ENCODE data around the gene NHS.
"Not testable (repeated sequence)": the region's sequence is repeated elsewhere in the genome, so short reads cannot be mapped to it uniquely, and the experiment has no call there.

The NHS gene

DNA sequence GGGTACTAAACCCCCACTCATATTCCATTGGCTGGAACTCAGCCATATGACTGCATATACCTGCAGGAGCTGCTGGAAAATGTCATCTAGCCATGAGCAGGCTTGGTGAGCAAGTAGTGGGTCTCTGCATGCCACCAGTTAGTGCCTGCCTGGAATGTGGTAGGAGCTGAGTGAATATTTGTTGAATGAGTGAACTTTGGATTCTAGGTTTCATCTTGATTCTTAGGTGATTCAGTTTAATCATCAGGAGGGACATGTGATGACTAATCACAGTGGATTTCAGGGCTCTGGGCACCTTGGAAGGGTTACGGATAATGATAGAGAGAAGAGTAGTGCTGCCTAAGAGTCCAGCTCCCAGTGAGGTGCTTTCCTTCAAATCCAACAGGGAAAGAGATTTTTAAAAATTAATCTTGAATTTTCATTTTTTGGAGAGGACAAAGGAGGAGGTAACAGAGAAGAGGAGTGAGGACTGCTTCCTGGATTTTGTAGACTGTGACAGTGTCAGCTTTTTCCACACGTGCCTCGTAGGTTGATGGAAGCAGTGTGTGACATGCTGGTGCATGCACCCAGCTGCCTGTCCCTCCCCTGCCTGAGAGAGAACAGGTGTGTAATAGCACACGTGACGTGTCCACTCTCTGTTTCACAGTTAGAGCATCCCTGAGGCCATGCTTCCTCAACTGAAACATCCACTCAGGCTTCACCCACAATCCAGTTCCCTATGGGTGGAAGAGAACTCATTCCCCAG is 30.4 kb downstream of the NHS start:
- DNase-seq (ENCODE audit: low read depth in 2 of 2), result no peak

DNA sequence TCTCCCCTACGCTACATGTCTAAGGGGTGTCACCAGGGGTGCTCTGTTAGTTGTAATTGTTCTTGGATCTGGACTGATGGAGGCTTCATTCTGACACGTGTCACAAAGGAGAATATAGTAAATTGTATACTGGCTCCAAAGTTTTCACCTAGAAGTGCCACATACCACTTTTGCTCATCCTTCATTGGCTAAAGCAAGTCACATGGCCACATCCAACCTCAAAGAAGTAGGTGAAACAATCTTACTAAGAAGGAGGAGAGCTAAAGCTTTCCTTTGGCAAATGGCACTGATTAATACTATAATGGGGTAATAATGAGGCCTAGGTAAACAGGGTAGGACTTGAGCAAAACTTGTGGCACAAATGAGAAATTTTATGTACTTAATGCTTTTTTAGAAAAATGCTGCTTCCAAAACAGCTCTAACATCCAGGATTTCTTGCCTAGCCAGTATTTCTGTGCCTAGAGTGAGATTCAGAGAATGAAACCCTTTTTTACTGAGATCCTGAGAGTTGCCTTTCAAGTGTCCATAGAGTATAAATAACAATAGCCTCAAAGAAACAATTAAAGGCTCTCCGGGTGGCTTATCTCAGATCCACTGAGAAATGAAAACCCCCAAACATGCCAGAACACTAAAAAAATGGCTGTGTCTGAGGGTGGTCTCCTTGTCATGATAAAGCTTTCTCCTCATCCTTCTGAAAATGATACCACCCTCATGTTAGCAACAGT is 34.7 kb downstream of the NHS start:
- DNase-seq (ENCODE audit: low read depth in 2 of 2), result no peak

DNA sequence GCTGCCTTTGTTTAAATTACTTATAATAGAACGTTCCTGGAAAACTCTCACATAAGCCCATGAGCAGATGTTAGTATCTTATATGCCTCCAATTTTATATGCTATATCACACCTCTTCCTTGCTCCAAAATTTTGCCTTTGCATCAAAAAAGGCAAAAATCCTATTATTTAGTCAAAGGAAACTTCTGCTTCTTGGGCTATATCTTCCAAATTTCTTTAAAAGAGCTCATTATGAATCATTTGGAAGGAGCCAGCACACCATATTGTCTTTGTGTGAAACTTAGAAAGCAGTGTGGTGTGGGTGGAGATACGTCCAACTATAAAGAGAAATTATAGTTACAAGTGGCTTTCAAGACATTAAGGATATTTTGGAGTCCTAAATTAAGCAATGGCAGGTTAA is 35.7 kb downstream of the NHS start:
- no peak for DNase-seq (ENCODE audit: low read depth in 2 of 2)

DNA sequence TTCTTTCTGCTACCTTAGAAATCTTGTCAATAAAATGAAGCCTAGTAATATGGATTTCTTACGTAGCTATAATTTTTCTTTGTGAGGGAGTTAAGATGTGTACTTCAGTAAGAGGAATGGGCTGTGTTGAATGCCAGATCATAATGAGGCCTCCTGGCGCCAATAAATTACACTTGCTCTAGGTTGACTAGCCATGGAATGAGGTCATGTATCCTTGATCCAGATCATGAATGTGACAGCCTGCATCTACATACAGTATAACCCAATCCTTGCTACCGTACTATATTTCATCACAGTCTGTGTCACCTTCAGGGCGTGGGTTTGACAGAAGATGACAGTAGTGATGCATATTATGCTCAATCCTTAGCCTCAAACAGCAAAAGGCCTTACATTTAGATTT is 36.2 kb downstream of the NHS start:
- DNase-seq (ENCODE audit: low read depth in 2 of 2), result no peak

DNA sequence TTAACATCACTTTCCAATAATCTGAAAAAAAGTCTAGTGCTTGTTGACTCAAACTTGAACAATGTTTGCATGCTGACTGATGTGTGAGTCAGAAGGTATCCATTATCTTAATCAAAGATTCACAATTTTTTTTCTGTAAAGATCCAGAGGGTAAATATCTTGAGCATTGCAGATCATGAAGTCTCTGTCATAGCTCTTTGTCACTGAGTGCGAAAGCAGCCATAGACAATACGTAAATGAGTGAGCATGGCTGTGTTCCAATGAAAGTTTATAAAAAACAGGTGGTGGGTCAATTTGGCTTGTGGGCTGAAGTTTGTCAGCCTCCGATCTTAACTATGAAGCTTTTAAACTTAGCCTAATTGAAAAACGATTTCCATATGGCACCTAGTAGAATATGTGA is 37.7 kb downstream of the NHS start:
- DNase-seq (ENCODE audit: low read depth in 2 of 2), result no peak

DNA sequence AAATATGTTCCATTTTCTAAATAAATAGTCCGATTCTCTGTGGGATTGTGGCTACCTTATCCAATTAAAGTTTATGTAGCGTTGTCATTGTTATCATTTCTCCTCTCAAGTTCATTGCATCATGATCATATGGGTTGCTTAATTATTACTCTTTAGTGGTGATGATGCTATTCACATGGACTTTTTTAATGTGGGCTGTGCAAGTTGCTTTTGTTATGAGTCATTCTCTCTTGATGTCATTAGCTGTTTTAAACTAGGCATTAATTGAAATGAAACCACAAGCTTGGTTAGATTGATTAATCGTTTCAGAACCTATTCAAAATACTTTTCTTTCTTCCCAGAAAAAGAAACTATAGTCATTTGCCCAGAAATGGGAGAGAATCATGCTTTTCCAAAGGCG is 38.2 kb downstream of the NHS start:
- DNase-seq (ENCODE audit: low read depth in 2 of 2), result no peak

DNA sequence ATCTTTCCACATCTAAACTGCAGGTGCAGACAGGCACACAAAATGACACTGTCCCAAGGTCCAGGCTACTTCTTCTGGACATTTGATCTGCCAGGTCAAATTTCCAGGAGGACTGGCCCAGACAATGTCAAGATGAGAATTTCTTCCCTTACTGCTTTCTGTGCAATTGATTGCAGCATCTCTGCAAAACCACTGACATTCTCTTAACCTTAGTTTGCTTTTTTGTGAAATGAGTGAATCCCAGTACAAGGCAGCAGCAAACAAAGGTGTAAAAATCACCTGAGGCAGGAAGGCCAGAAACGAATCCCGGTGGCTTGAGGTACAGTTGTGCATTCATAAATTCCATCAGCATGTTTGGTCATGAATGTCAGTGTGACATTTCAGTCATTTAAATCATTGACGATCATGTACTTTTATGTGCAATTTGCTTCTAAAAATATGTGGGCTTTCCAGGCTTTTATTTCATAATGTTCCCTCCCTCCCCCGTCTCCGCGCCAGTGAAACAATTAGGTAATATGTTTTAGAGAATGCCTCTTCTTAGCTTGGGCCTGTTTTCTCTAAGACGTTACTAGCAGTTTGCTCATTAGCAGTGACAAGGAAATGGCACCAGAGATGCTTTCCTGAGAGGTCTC is 39.1 kb downstream of the NHS start:
- DNase-seq (ENCODE audit: low read depth in 2 of 2), result no peak

DNA sequence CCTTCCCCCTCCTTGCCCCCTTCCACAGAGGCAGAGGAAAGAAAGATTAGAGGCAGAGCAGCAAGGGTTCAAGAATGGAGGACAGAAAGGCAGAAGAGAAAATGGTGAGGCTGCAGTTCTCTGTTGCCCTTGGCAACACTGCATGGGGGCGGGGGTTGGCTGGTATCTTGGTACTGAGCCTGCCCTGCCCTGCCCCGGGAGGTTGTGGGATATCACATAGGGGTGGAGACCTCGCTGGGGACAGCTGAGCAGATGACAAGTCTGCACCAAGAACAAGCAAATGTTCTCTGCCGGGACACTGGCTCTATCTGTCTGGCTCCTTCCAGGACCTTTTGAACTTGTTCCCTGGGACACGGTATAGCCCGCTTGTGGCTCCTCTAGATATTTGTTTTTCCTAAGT is 39.8 kb downstream of the NHS start:
- DNase-seq (ENCODE audit: low read depth in 2 of 2), result no peak

DNA sequence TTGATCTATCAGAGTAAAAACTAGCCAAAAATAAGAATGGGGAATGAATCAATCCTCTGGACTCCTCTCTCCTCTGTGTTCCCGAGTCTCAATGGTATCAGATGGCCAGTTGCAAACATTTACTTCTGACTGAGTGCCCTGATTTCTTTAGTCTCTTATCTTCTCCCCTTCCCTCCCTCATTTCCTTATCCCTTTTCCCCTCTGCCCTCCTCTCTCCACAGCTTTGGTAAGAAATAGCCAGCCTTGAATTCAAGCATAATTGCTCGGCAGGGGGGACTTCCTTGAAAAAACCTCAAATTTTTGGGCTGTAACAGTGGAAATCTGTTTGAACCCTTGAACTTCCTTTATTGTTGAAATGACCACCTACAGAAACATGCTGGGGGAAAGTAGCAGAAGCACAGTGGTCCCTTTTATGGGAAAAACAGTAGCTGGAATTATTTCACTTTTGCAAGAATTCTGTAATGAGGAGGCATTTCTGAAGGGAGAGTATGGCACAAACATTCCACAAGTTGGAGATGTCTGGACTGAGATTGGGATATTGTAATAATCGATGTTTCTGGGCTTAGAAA is 40.3 kb downstream of the NHS start:
- DNase-seq (ENCODE audit: low read depth in 2 of 2), result no peak

DNA sequence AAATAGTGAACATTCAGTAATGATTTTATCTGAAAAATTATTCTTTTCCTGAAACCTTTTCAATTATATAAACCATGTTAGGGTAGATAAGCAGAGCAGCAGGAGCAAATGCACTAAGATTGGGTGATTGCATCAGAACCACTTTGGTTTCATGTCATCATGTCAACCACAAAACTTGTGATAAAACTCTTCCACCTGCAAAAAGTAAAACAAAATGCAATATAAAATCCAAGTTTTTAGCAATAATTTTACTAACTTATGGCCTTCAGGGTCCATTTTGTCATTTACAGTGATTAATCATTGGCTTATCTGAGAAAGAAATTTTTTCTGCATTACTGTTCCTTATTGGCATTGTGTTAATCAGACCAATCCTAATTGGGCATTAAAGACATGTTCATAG is 42.4 kb downstream of the NHS start:
- no peak for DNase-seq (ENCODE audit: low read depth in 2 of 2)

DNA sequence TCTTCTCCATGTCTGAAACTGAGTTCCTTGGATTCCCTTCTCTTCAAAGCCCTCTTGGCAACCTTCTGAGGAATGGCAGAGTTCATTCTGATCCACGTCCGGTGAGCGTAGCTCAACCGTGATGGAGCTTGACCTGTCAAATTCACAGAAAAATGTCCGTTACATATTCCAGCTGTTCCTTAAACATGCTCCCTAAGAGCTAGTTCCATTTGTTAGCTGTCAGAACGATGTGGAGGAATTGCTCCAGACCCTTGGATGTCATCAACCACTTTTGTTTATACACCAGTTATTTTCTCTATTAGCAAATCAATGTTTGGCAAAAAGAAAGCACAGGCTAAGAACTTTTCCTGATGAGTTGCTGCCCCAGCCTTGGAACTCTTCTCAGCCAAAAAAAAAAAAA is 50.1 kb downstream of the NHS start:
- DNase-seq (ENCODE audit: low read depth in 2 of 2), result no peak

DNA sequence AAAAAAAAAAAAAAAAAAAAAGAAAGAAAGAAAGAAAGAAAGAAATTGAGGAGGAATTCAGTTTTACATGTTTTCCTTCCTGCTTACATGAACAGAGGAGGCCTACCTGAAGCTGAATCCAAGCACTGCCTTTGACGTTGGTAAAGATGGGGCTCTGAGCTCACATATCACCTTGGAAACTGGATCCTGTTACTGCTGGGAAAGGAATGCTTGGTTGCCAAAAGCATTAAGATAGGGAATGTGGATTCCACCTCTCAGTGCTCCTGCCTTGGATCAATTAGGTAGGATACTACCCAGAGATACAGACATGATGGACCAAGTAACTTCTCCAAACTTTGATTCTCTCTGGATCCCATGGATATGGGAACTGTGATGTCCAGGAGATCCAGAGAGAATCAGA is 50.6 kb downstream of the NHS start:
- DNase-seq (ENCODE audit: low read depth in 2 of 2), result no peak

DNA sequence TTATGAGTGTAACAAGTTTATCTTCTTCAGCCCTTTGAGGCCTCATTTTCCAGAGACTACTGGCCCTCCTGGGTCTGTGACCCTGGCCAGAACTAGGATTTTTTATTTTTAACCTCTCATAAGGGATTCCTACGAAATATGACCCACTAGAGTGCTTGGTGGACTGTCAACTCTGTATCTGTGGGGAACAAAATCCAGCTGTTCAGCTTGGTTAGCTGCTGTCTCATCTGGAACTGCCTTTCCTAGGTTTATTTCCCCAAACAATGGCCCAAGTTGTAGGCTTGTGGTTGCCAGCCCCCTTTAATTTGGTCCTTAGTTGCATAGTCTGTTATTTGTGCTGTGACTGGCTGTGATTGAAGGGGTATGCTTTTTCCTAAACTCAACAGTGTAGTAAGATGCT is 56.2 kb downstream of the NHS start:
- no peak for DNase-seq (ENCODE audit: low read depth in 2 of 2)

DNA sequence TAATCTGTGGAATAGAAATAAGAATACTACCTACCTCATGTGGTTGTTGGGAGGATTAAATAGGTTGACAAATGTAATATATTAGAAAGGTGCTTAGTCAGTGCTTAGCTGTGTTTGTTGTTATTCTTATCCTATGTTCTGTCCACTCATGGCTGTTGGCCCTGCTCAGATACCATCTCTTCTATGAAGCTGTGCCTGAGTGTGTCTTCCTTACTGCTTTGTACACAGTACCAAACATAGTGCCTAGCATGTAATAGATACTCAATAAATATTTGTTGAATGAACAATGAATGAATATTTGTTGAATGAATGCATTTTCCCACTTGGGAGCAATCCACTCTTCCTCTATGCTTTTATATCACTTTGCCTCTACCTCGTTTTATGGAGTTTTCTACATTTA is 57.2 kb downstream of the NHS start:
- DNase-seq (ENCODE audit: low read depth in 2 of 2), result no peak

DNA sequence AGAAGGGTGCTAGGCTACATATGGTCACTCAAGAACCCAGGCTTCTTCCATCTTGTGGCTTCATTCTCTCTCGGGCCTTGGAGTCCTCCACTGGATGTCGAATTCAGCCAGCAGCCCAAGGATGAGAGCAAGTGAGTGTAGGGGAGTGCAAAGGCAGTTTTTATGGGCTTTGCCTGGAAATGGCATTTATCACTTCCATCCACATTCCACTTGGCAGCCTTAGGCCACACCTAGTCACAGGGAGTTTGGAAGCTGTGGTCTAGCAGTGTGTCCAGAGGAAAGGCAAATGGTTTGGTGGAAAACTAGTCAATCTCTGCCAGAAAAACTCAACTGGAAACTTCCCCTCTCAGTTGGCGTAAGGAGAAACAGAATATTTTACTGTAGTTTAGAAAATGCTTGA is 59.0 kb downstream of the NHS start:
- no peak for DNase-seq (ENCODE audit: low read depth in 2 of 2)

DNA sequence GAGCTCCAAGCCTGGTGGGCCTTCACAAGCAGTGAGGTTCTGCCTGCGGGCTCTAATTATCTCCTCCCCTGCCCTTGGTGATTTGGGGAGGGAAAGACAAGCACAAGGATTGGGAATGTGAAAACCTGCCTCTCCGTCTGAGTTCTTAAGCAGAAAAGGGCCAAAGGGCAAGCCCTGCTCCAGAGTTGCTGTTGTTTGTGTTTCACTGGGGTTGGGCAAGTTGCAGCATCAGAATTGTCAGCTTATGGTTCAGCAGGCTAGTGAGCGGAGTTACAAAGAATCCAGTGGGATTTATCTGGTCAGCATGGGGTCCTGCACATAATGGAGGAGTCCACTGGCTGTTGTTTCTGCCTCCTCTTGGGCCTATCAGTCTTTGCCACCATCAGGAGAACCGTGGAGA is 60.5 kb downstream of the NHS start:
- no peak for DNase-seq (ENCODE audit: low read depth in 2 of 2)

DNA sequence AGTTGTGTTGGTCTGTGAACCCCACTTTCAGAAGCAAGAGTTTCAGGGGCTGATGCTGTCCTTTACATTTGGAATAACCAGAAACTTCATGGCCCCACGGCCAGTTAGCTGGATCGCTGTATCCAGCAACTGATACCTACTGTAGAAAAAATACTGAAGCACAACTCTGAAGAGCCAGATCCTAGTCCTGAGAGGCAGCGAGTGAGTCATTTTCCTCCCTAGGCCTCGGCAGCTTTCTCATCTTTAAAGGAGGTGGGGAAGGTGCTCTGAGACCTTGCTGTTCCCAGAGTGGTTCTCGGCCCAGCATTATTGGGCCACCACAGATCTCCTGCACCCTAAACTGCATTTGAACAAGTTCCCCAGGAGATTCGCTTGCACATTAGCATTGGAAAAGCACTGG is 63.2 kb downstream of the NHS start:
- no peak for DNase-seq (ENCODE audit: low read depth in 2 of 2)

DNA sequence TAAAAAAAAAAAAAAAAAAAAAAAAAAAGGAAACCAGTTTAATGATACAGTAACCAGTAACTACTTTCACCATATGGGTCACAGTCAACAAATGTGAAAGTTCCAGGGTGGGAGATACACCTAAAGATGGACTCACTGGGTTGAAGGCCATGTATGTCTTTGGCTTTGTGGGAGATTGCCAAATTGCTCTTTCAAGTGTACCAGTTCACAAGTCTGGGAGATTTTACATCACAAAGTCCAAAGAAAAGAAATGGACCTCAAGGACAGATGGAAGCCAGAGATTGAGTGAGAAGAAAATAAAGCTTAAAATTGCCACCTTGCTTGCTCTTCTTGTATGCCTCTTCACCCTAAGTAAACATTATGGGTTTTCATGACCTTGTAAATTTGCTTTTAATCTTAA is 65.3 kb downstream of the NHS start:
- no peak for DNase-seq (ENCODE audit: low read depth in 2 of 2)

DNA sequence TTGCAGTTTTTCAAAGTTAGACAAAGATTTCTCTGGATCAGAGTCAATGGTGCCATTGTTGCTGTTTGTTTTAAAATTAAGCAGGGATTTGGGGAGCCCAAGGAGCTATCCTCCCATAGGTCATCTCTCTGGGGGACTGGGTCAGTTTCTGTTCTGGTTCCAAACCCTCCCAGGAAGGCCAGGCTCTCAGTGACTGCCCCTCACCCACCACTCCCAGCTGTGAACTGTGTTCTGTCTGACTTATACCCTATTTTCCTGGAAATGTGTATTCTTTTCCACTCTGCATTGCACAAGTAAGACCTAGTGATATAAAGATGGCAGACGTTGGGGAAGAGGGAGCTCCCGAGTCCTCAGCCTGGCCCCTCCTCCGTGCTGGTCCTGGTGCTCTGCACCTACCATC is 65.8 kb downstream of the NHS start:
- DNase-seq (ENCODE audit: low read depth in 2 of 2), result no peak

DNA sequence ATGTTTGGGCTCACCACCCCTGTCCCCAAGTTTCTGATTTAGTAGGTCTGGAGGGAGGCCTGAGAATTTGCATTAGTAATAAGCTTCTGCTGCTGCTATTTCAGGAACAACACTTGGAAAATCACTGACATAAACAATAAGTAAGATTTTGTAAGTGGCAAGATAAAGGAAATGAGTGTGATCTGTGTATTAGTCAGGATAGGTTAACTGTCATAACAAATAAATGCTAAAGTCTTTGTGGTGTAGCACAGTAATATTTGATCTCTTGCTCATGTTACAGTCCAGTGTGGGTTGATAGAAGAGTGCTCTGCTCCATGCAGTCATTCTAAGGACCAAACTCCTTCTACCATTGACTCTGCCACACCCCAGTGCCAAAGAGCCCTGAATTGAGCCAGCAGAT is 67.0 kb downstream of the NHS start:
- no peak for DNase-seq (ENCODE audit: low read depth in 2 of 2)

DNA sequence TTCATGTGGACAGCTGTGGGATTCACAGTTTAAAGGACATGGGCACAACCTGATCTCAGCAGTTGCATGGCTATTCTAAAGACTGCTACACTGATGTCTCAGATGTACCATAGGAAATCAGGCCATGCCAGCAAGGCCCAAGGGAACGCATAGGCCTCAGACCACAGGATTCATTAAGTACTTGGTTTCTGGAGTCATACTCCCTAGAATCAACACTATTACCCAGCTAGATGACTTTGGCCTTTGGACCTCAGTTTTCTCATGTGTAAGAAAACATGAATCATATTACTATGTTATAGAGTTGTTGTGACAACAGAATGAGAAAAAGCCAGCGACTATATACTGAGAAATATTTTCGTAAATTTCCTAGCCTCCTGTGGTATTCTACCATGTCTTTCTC is 67.9 kb downstream of the NHS start:
- no peak for DNase-seq (ENCODE audit: low read depth in 2 of 2)

DNA sequence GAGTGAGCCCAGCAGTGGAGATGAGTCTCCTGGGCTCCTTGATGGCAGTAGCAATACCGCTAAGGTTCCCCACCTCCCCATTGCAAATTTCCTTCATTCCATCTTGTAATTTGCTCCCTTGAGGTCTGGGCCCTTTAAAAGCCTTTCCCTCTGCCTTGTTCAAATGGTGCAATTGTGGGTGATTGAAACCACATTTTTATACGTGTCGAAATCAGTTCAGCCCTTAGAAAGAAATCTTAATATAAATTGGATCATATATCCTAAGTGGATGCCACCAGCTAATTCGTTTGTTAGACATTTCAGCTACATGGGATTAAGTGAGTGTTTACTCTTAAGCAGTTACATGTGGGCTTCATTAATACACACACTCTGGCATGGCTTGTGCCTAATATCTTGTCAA is 68.6 kb downstream of the NHS start:
- DNase-seq (ENCODE audit: low read depth in 2 of 2), result no peak

DNA sequence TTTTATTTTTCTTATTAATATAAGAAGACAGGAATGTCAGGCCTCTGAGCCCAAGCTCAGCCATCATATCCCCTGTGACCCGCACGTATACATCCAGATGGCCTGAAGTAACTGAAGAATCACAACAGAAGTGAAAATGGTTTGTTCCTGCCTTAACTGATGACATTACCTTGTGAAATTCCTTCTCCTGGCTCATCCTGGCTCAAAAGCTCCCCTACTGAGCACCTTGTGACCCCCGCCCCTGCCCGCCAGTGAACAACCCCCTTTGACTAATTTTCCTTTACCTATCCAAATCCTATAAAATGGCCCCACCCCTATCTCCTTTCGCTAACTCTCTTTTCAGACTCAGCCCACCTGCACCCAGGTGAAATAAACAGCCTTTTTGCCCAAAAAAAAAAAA is 71.3 kb downstream of the NHS start:
- not testable (repeated sequence) for DNase-seq (ENCODE audit: low read depth in 2 of 2)
